Coronary artery (tissue), 2 donors: ENCODE data around the gene RPH3AL.
A peak's percentile ranks its signal among the peaks of the same experiment; 100 is the strongest.

Experiments used
- DNase-seq: peaks from one replicate; pipeline ENCODE4 v3.0.0-alpha.2; 2017; ENCODE audit warnings: low spot score
- H3K27ac ChIP-seq, 2 donors: fragments of 200-600 bp; sonication (generic); one replicate each; pipeline ENCODE4 v1.5.1; 2016 to 2019
- H3K4me3 ChIP-seq: fragments of 200-600 bp; sonication (generic); 2 replicates; pipeline ENCODE4 v1.5.1; 2016; ENCODE audit warnings: mild to moderate bottlenecking, moderate library complexity
- TF ChIP-seq, protein P1 (sequence below): fragments of 200-600 bp; sonication (generic); IDR thresholded peaks from one replicate; pipeline ENCODE4 v1.5.1; 2019; ENCODE audit warnings: antibody characterized with exemption

The RPH3AL gene

DNA sequence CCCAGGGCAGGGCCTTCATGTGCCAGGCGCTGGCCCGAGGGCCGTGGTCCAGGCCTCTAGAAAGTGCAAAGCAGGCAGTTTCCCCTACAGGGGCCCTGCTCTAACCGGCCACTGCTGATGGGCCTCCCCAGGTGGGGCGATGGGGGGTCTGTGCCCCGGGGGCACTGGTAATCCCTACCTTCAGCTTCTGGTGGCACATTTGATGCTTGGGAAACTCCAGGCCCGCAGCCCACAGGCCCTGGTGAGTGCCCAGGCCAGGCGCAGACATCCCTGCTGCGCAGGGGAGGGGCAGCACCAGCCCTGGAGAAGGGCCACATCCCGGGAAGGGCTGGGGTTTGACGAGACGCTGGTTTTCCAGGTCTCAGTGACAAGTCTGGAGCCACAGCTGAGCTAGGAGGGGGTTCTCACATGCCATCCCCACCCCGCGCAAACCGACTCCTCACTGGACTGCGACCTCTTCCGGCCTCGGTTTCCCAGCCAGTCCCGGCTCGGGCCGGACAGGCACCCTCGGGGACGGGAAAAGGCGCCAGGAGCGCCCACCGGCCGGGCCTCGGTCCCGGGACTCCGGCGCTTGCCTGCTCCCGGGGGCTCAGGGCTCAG, 172.7 kb downstream of the RPH3AL start:
- DNase-seq, result no peak
- Histone ChIP-seq H3K4me3 (peak overlapping the region; percentile 71), H3K27ac (peak overlapping the region in 1 of 2 donors; percentile 31)
- TF ChIP-seq, protein P1, sequence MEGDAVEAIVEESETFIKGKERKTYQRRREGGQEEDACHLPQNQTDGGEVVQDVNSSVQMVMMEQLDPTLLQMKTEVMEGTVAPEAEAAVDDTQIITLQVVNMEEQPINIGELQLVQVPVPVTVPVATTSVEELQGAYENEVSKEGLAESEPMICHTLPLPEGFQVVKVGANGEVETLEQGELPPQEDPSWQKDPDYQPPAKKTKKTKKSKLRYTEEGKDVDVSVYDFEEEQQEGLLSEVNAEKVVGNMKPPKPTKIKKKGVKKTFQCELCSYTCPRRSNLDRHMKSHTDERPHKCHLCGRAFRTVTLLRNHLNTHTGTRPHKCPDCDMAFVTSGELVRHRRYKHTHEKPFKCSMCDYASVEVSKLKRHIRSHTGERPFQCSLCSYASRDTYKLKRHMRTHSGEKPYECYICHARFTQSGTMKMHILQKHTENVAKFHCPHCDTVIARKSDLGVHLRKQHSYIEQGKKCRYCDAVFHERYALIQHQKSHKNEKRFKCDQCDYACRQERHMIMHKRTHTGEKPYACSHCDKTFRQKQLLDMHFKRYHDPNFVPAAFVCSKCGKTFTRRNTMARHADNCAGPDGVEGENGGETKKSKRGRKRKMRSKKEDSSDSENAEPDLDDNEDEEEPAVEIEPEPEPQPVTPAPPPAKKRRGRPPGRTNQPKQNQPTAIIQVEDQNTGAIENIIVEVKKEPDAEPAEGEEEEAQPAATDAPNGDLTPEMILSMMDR, result no peak

DNA sequence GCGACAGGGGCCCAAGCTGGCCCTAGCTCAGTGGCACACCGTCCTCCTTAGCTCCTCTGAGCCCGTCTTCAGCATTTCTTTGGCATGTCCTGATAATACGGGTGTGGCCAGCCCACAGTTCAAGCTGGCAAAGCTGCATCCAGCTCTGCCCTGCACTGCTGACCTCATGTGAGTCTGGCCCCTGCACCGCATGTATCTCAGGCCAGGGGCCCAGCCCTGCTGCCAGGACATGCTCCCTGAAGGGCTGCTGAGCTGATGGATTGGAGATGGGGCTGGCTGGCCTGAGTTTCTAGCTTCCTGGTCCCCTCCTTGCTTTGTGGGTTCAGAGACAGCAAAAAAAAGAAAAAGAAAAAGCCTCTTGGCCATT, 173.6 kb downstream of the RPH3AL start:
- no peak overlapping the region for H3K4me3 ChIP-seq
- TF ChIP-seq, protein P1, result no peak
- H3K27ac ChIP-seq, result peak overlapping the region in 1 of 2 donors; percentile 22
- DNase-seq, result no peak

GRCh38 chr17:178292-179065, 174.1 kb downstream of the RPH3AL start:
- DNase-seq, result no peak
- TF ChIP-seq, protein P1, result no peak
- peak overlapping the region in 1 of 2 donors; percentile 22 for H3K27ac ChIP-seq
- H3K4me3 ChIP-seq, result no peak overlapping the region

DNA sequence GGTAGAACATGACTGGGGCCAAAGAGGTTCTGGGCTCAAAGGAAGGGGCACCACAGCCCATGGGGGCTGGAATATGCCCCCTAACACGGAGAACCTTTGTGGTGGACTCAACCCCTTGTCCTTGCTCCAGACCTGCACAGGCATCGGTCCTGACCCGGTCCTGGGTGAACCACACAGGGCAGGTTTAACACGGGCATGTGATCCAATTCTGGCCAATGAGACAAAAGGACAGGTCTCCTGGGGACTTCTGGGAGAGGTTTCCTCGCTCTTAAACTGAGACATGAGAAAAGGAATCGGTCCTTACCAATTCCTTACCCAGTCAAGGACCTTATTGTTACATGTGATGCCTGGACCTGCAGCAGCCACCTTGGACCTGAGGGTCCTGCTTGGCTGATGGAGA, 174.8 kb downstream of the RPH3AL start:
- DNase-seq, result no peak
- Histone ChIP-seq H3K4me3 (no peak overlapping the region), H3K27ac (no peak overlapping the region)
- TF ChIP-seq, protein P1, result no peak

GRCh38 chr17:177155-177554, 175.5 kb downstream of the RPH3AL start:
- TF ChIP-seq, protein P1, result no peak

DNA sequence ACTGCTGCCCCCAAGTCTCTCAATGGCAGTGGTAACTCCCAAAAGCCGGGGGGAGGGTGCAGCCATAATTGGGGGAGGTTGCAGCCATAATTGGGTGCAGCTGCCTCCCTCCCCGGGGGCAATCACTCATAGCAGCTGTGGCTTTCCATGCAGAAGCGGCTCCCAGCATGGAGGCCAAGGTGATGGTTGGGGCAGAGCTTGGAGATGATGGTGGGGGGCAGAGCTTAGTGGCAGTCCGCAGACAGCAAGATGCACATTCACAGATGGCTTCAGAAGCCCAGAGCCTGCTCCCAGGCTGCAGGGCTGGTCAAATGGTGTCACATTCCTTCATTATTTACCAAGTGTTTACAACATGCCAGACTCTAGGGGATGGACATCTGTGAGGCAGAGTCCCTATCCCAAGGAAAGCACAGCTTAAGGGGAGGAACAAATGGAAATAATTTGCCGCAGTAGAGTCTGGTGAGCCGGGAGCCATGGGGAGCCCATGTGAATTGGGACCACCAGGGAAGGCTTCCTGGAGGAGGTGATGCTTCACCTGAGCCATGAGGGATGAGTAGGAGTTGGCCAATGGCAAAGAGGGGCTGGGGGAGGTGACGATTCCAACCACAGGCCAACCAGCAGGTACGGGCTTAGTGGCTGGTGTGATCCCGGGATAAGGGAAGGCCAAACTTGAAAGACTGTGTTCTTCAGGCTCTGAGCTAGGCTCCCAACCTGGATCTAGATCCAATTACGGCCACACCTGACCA, 179.3 kb downstream of the RPH3AL start:
- H3K27ac ChIP-seq, result no peak overlapping the region
- TF ChIP-seq, protein P1, result no peak
- no peak overlapping the region for H3K4me3 ChIP-seq
- DNase-seq, result no peak

More at GRCh38 chr17:177155-177554, 175.5 kb downstream of the RPH3AL start:
- no peak overlapping the region for H3K4me3 ChIP-seq
- H3K27ac ChIP-seq, result no peak overlapping the region
- DNase-seq, result no peak
